ENCODE data around the gene TP53TG5.

Gene TP53TG5

DNA sequence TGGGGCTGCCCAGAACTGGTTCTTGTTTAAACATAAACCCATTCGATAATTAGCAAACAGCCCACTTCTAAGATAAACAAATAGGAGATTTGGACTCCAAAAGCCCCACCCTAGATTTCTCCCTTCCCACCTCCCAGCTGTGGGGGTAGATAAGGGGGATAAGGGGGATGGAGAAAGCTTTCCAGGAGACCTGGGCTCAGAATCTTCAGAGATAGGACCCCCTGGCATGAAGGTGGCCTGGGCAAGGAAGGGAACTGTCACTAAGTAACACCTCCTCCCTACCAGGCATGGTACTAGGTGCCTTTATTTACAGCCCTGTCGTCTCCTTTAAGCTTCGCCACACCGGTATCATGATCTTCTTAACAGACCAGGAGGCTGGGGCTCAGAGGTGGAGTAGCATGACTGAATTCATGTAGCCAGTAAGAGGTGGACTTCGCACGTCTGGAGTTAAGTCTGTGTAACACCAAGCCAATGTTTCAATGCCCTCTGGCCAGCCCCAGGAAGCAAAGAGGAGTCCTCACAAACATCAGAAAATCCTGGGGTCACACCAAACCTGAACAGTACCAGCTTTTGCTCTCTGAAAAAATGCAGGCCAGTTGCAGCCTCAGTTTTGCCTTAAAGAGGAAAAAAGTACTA, 34.5 kb downstream of the TP53TG5 start:
- Histone ChIP-seq H3K4me1 (peaks cover 48 to 64% (median 55%) of the 10 kb centered on the region in 10 experiments), H3K36me3 (no peaks in the 10 kb centered on the region), H3K27ac (peak overlapping the region in 7 of 11 experiments; percentile 4 to 63 (median 34); a peak in 8 of 22 replicates), H3K9ac (peak overlapping the region in 3 of 11 experiments; percentile 2 to 21 (median 10); a peak in 3 of 22 replicates), H3K9me3 (replicated peaks in 1 of 11) (no peaks in the 10 kb centered on the region), H3K4me2 (peak overlapping the region; percentile 88 to 97 (median 96); a peak in 20 of 22 replicates), H4K20me1 (peaks cover 0 to 25% (median 0%) of the 10 kb centered on the region in 11 experiments; a peak in 7 of 22 replicates), H3K27me3 (peaks cover 0 to 24% (median 17%) of the 10 kb centered on the region in 11 experiments; a peak in 16 of 22 replicates), H3K4me3 (peak overlapping the region in 1 of 10 experiments; percentile 32; a peak in 1 of 20 replicates)
- TF ChIP-seq Cebpa-rat (IDR thresholded peaks at IDR 0.05) = no peak

- Histone ChIP-seq H3K4me3 (no peak overlapping the region), H3K27ac (peak overlapping the region in 3 of 11 experiments; percentile 41 to 63 (median 48); a peak in 4 of 22 replicates), H4K20me1 (peaks cover 0 to 28% (median 0%) of the 10 kb centered on the region in 11 experiments; a peak in 7 of 22 replicates), H3K27me3 (peaks cover 0 to 24% (median 17%) of the 10 kb centered on the region in 11 experiments; a peak in 16 of 22 replicates), H3K36me3 (no peaks in the 10 kb centered on the region), H3K9ac (peak overlapping the region in 2 of 11 experiments; percentile 2 to 21; a peak in 3 of 22 replicates), H3K4me2 (peak overlapping the region in 9 of 11 experiments; percentile 88 to 97 (median 96); a peak in 11 of 22 replicates), H3K4me1 (peaks cover 43 to 63% (median 51%) of the 10 kb centered on the region in 10 experiments), H3K9me3 (replicated peaks in 1 of 11) (no peaks in the 10 kb centered on the region)
- TF ChIP-seq Cebpa-rat (IDR thresholded peaks at IDR 0.05) = no peak
These were observed 35.1 kb downstream of the TP53TG5 start for GRCh38 chr20:45342855-45343531.

DNA sequence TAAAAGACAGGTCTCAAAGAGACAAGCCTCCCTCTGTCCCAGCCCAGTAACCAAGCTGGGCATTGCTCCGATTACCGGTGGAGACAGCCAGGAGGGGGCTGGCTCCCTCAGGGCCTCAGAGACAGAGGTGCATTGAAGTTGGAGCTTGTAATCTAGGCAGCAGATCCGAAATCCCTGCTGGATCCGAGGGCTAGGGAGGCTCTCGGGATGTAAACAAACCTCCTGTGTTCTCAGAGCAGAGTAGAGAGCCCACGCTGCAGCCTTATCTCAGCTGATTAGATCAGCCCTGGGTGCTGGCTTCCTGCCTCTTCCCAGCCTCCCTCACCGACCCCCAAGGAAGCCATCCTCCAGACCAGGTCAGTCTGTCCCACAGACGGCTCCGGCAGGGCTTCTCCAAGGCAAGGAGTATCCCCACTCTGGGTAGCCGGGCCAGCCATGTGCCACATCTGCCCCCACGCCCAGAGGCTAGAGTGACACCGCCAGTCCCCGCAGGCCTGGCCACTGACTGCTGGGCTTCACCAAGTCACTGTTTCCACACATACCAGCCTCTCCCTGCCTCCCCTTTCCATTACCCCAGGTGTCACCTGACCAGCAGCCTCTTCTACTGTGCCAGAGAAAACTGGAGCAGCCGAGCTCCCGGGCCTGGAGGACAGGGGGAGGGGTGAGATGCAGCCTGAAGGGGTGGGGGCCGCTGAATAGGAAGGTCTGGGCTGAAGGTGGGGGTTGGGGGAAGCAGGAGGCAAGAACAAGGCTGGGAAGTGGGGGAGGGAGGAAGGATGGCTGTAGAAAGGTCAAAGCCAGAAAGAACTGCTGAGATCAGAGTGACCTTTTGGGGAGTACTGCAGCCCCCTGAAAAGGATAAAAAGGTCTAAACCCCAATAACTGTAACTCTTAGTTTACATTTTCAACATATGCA, 35.9 kb downstream of the TP53TG5 start:
- H3K4me2 ChIP-seq = peak overlapping the region in 4 of 11 experiments; percentile 4 to 96 (median 53); a peak in 2 of 22 replicates
- no peak overlapping the region for H3K4me3 ChIP-seq
- H3K27me3 ChIP-seq = peaks cover 0 to 19% (median 10%) of the 10 kb centered on the region in 11 experiments; a peak in 15 of 22 replicates
- no peak overlapping the region; a peak in 1 of 22 replicates for H3K27ac ChIP-seq
- no peak for TF ChIP-seq Cebpa-rat (IDR thresholded peaks at IDR 0.05)
- no peaks in the 10 kb centered on the region for H3K9me3 ChIP-seq (replicated peaks in 1 of 11)
- no peak overlapping the region for H3K9ac ChIP-seq
- no peaks in the 10 kb centered on the region for H3K36me3 ChIP-seq
- H3K4me1 ChIP-seq = peaks cover 35 to 55% (median 43%) of the 10 kb centered on the region in 10 experiments
- H4K20me1 ChIP-seq = peaks cover 0 to 32% (median 1%) of the 10 kb centered on the region in 11 experiments; a peak in 8 of 22 replicates

GRCh38 chr20:45341579-45341938, 36.6 kb downstream of the TP53TG5 start:
- H3K9ac ChIP-seq = no peak overlapping the region
- no peak overlapping the region for H3K27ac ChIP-seq
- H3K4me3 ChIP-seq = no peak overlapping the region

DNA sequence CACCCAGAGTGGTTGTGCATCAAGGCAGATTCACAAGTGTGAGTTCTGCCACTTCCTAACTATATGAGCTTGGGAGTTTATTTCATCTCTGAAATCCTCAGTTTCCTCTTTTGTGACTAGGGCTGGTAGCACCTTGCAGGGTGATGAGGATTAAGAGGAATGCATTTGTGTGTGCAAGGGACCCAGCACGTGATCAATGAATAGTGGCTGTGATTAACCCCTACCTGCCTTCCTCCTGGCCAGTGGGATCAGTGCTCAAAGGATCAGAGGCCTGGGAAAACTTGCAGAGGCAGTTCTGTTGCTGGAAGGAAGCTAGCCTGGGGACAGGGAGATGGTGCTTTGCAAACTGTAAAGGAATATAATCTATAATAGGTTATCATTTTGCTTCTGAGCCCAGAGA, 37.2 kb downstream of the TP53TG5 start:
- no peak overlapping the region for H3K4me3 ChIP-seq
- H3K4me2 ChIP-seq = no peak overlapping the region
- H4K20me1 ChIP-seq = peaks cover 0 to 29% (median 0%) of the 10 kb centered on the region in 11 experiments; a peak in 5 of 22 replicates
- no peak for TF ChIP-seq Cebpa-rat (IDR thresholded peaks at IDR 0.05)
- H3K9me3 ChIP-seq (replicated peaks in 1 of 11) = no peaks in the 10 kb centered on the region
- H3K27ac ChIP-seq = no peak overlapping the region
- no peak overlapping the region for H3K9ac ChIP-seq
- peaks cover 23 to 42% (median 31%) of the 10 kb centered on the region in 10 experiments for H3K4me1 ChIP-seq
- H3K36me3 ChIP-seq = no peaks in the 10 kb centered on the region
- peaks cover 0 to 7% (median 0%) of the 10 kb centered on the region in 11 experiments; a peak in 2 of 22 replicates for H3K27me3 ChIP-seq

More at GRCh38 chr20:45341579-45341938, 36.6 kb downstream of the TP53TG5 start:
- Histone ChIP-seq H3K4me1 (peaks cover 29 to 48% (median 37%) of the 10 kb centered on the region in 10 experiments), H3K36me3 (no peaks in the 10 kb centered on the region), H4K20me1 (peaks cover 0 to 32% (median 0%) of the 10 kb centered on the region in 11 experiments; a peak in 6 of 22 replicates), H3K27me3 (peaks cover 0 to 12% (median 4%) of the 10 kb centered on the region in 11 experiments; a peak in 7 of 22 replicates), H3K4me2 (peak overlapping the region in 2 of 11 experiments; percentile 4 to 12; a peak in 1 of 22 replicates), H3K9me3 (replicated peaks in 1 of 11) (no peaks in the 10 kb centered on the region)
- no peak for TF ChIP-seq Cebpa-rat (IDR thresholded peaks at IDR 0.05)

DNA sequence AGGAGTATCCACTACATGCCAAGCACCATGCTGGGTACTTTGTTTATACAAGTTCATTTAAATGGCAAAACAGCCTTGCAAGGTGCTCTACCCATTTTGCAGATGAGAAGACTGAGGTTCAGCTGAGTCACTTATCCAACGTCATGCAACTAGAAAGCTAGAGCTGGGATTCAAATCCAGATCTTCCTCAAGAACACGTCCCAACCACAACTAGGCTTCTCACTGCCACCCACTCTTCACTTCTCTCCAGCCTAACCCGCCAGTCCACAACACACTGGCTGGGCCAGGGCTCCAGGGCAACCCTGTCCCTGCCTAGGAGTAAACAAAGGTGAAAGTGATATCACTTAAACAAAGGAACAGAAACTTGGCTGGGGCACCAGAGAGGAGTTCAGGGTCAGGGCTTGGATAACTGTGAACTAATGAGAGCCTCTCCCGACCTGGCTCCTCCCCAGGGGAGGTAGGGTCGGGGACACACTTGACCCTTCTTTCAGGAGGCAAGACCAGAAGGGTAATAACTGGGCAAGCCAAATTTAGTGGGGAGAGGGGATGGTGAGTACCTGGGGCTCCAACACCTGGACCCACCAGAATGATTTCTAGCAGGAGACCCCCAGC, 37.8 kb downstream of the TP53TG5 start:
- Histone ChIP-seq H3K4me1 (peaks cover 17 to 36% (median 25%) of the 10 kb centered on the region in 10 experiments), H3K9ac (no peak overlapping the region), H3K4me2 (no peak overlapping the region)

DNA sequence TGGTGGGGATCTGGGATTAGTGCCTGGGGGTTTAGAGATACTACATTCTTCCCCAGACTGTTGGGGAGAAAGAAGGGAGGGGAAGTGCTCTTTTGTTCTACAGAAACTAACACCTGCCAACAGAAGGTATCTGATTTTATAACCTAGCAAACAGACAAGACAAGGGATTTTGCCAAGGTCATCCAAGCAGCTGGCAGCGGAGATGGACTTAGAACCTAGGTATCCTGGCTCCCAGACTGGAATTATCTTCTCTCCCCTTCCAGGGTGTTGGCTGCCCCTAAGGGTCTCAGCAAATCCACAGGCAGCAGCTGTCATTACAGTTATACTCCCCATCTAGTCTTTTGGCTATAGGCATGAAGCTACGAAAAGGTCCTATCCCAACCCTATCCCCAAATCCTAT, 38.3 kb downstream of the TP53TG5 start:
- H4K20me1 ChIP-seq = peaks cover 0 to 29% (median 0%) of the 10 kb centered on the region in 11 experiments; a peak in 5 of 22 replicates
- H3K9ac ChIP-seq = no peak overlapping the region
- H3K27ac ChIP-seq = no peak overlapping the region
- no peak for TF ChIP-seq Cebpa-rat (IDR thresholded peaks at IDR 0.05)
- no peaks in the 10 kb centered on the region for H3K27me3 ChIP-seq
- H3K4me2 ChIP-seq = no peak overlapping the region
- H3K36me3 ChIP-seq = no peaks in the 10 kb centered on the region
- H3K9me3 ChIP-seq (replicated peaks in 1 of 11) = no peaks in the 10 kb centered on the region
- H3K4me3 ChIP-seq = no peak overlapping the region
- peaks cover 11 to 31% (median 19%) of the 10 kb centered on the region in 10 experiments for H3K4me1 ChIP-seq

More for the DNA sequence above, 37.8 kb downstream of the TP53TG5 start:
- H3K4me3 ChIP-seq = no peak overlapping the region
- TF ChIP-seq Cebpa-rat (IDR thresholded peaks at IDR 0.05) = no peak
- peaks cover 0 to 29% (median 0%) of the 10 kb centered on the region in 11 experiments; a peak in 5 of 22 replicates for H4K20me1 ChIP-seq
- H3K27ac ChIP-seq = no peak overlapping the region
- peaks cover 0 to under 1% (median 0%) of the 10 kb centered on the region in 11 experiments; a peak in 1 of 22 replicates for H3K27me3 ChIP-seq
- no peaks in the 10 kb centered on the region for H3K9me3 ChIP-seq (replicated peaks in 1 of 11)
- no peaks in the 10 kb centered on the region for H3K36me3 ChIP-seq

DNA sequence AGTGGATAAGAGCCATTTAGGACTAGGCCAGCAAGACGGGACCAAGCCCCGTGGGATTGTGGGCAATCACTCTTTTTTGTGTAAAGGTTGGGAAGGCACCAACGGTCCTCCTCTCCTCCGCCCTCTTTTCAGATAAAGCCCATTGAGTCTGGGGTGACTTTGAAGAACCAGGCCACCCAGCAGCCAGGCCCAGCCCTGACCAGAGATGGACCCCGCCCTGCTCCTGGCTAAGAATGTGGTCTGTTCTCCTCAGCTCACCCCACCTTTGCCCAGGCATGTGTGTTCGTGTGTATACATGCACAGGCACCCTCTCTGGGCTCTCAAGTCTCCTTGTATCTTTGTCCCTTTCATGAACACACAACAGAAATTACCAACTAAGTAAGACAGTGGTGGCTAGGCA, 39.0 kb downstream of the TP53TG5 start:
- H3K4me2 ChIP-seq = peak overlapping the region in 5 of 11 experiments; percentile 5 to 32 (median 24); a peak in 6 of 22 replicates
- peaks cover 4 to 24% (median 12%) of the 10 kb centered on the region in 10 experiments; a peak in 19 of 20 replicates for H3K4me1 ChIP-seq
- no peak for TF ChIP-seq Cebpa-rat (IDR thresholded peaks at IDR 0.05)
- H4K20me1 ChIP-seq = peaks cover 0 to 29% (median 0%) of the 10 kb centered on the region in 11 experiments; a peak in 5 of 22 replicates
- no peaks in the 10 kb centered on the region for H3K9me3 ChIP-seq (replicated peaks in 1 of 11)
- no peak overlapping the region for H3K9ac ChIP-seq
- H3K27me3 ChIP-seq = no peaks in the 10 kb centered on the region
- no peaks in the 10 kb centered on the region for H3K36me3 ChIP-seq
- no peak overlapping the region for H3K4me3 ChIP-seq
- H3K27ac ChIP-seq = no peak overlapping the region
